SK-N-MC (cell line): ENCODE data around the gene MTMR3.

Source experiments
- DNase-seq: peaks from one replicate; pipeline ENCODE4 v3.0.0-alpha.2; 2011; ENCODE audit warnings: low read depth, low spot score
- H3K27ac ChIP-seq: fragments of 200-600 bp; sonication (generic); 2 replicates; pipeline ENCODE4 v1.5.1; 2016; ENCODE audit warnings: mixed run types
- H3K36me3 ChIP-seq: fragments of 200-600 bp; sonication (generic); 2 replicates; pipeline ENCODE4 v1.6.1; 2017; ENCODE audit warnings: antibody characterized with exemption, low read length, mixed read lengths; ENCODE audit not compliant: insufficient read depth
- H3K4me3 ChIP-seq: fragments of 200-600 bp; sonication (generic); 2 replicates; pipeline ENCODE4 v1.5.1; 2016
- H3K9ac ChIP-seq: fragments of 200-600 bp; sonication (generic); 2 replicates; pipeline ENCODE4 v1.8.0; 2017; ENCODE audit warnings: mixed run types, mixed read lengths; ENCODE audit not compliant: insufficient read length
- H3K9me3 ChIP-seq: fragments of 200-600 bp; sonication (generic); 2 replicates; pipeline ENCODE4 v1.6.1; 2017; ENCODE audit warnings: low read depth, mild to moderate bottlenecking, antibody characterized with exemption, low read length, moderate library complexity, mixed read lengths
- EZH2 ChIP-seq: fragments of 200-600 bp; sonication (generic); IDR thresholded peaks from one replicate; pipeline ENCODE4 v1.6.1; 2017; ENCODE audit warnings: antibody characterized with exemption
- FOXP2 ChIP-seq: optimal IDR thresholded peaks from 2 replicates; pipeline ENCODE3; 2011; ENCODE audit warnings: mild to moderate bottlenecking, moderate library complexity; ENCODE audit not compliant: insufficient read depth; ENCODE audit errors: extremely low read length, control extremely low read depth
- POLR2AphosphoS5 ChIP-seq: IDR thresholded peaks from 2 replicates; pipeline ENCODE4 v1.6.1; 2012; ENCODE audit warnings: mild to moderate bottlenecking, low read depth, low read length, borderline replicate concordance

The MTMR3 gene

DNA sequence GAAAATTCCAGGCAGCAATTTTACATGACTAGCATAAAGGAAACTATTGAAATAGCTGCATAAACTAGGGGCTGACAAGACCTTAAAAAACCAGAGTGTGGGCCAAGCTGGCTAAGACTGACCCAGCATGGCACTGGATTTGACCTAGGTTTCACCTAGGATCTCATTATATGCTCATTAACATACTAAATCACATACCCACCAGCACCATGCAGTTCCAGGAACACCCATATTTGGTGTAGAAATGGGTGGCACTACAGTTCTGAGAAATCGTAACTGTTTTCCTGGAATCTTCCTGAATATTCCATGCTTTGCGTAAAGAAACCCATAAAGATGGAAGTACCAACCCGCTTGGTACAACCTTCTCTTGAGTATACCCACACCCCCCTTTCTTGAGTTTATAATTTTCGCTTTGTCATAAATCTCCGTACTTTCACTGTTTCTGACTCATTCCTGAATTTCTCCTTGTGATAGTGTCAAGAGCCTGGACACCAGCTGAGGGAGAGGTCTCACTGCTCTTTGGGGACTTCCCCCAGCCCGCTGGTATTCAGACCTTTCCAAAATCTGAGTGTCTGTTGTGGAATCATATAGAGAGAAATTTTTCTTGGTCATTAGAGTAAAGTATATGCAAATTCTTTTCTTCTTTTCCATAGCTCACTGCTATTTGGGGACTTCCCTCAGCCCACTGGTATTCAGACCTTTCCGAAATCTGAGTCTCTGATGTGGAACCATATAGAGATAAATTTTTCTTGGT, 55.1 kb downstream of the MTMR3 start:
- no peak for DNase-seq
- no peak for TF ChIP-seq FOXP2
- Histone ChIP-seq H3K4me3 (no peak overlapping the region), H3K9ac (no peak overlapping the region), H3K9me3 (no peaks in the 10 kb centered on the region), H3K27ac (no peak overlapping the region), H3K36me3 (no peaks in the 10 kb centered on the region)

DNA sequence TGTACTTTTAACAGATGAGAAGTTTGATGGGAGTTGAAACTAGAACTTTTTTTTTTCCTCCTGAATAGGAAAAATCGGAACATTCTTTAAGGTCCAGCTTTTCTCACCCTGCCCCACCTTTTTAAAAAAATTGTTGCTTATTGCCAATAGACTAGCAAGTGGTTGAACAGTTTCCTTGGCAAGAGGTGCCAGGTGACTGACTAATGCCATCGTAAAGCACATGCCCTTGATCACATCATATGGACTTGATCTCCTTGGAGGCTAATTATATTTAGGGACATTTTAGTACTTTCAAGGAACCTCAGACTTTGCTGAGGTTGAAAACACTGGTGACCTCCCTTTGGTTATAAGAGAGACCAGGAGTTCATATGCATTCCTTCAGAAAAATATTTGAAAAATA, 57.6 kb downstream of the MTMR3 start:
- no peaks in the 10 kb centered on the region for H3K36me3 ChIP-seq
- TF ChIP-seq POLR2AphosphoS5 (no peak), FOXP2 (no peak), EZH2 (no peak)
- no peak overlapping the region for H3K9ac ChIP-seq
- no peaks in the 10 kb centered on the region for H3K9me3 ChIP-seq
- no peak overlapping the region for H3K4me3 ChIP-seq
- DNase-seq, result no peak
- H3K27ac ChIP-seq, result no peak overlapping the region

DNA sequence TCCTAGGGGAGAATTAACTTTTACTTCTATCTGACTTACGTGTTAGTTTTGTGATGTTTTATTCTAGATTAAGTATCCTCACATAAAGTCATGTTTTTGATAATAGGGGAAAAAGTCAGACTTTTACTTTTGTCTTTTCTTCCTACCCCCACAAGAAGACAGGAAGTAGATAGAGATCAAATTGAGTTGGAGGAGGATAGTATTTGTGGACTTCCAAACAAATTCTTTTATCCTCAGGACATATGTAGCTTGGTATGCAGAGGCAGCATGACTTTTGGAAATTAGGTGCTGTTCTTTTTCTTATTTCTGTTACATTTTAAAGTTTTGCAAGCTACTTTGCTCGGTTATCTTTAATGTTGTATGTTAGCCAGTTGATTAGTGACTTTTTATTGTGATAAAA, 61.4 kb downstream of the MTMR3 start:
- Histone ChIP-seq H3K9ac (no peak overlapping the region), H3K9me3 (no peaks in the 10 kb centered on the region), H3K27ac (peak overlapping the region; percentile 53), H3K36me3 (no peaks in the 10 kb centered on the region), H3K4me3 (peak overlapping the region; percentile 29)
- TF ChIP-seq FOXP2, result no peak
- no peak for TF ChIP-seq EZH2
- no peak for TF ChIP-seq POLR2AphosphoS5
- peak; percentile 10 for DNase-seq

DNA sequence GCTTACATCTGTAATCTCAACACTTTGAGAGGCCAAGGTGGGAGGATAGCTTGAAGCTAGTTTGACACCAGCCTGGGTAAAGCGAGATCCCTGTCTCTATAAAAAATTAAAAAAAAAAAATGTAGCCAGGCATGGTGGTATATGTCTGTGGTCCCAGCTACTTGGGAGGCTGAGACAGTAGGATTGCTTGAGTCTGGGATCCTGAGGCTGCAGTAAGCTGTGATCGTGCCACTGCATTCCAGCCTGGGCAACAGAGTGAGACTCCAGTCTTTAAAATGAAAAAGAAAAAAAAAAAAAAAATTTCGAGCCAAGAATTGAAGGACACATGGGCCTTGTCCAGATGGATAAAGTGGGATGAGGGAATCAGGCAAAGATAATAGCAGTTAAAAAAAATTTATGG, 62.5 kb downstream of the MTMR3 start:
- no peaks in the 10 kb centered on the region for H3K9me3 ChIP-seq
- TF ChIP-seq FOXP2 (no peak), POLR2AphosphoS5 (no peak), EZH2 (no peak)
- H3K4me3 ChIP-seq, result no peak overlapping the region
- no peak for DNase-seq
- H3K36me3 ChIP-seq, result no peaks in the 10 kb centered on the region
- H3K9ac ChIP-seq, result no peak overlapping the region
- H3K27ac ChIP-seq, result no peak overlapping the region

DNA sequence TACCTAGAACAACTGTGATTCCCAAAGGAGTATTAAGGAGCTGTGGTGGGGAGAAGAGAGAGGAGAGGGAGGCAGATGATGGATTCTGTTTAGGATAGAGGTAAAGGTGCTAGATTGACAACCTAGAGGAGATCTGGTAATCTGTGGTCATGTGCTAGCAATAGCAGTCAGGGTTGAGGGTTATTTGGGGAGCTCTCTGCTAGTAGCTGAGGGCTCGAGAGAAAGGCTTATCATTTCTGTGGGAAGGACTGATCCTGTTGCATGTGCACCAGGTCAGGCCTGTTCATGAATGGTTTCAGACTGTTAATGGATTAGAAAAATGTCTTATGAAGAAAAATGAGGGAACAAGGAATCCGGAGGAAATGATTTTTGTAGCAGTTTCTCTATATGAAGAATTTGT, 63.2 kb downstream of the MTMR3 start:
- Histone ChIP-seq H3K4me3 (no peak overlapping the region), H3K9ac (no peak overlapping the region), H3K27ac (no peak overlapping the region), H3K36me3 (no peaks in the 10 kb centered on the region), H3K9me3 (no peaks in the 10 kb centered on the region)
- no peak for DNase-seq
- TF ChIP-seq POLR2AphosphoS5, result no peak

DNA sequence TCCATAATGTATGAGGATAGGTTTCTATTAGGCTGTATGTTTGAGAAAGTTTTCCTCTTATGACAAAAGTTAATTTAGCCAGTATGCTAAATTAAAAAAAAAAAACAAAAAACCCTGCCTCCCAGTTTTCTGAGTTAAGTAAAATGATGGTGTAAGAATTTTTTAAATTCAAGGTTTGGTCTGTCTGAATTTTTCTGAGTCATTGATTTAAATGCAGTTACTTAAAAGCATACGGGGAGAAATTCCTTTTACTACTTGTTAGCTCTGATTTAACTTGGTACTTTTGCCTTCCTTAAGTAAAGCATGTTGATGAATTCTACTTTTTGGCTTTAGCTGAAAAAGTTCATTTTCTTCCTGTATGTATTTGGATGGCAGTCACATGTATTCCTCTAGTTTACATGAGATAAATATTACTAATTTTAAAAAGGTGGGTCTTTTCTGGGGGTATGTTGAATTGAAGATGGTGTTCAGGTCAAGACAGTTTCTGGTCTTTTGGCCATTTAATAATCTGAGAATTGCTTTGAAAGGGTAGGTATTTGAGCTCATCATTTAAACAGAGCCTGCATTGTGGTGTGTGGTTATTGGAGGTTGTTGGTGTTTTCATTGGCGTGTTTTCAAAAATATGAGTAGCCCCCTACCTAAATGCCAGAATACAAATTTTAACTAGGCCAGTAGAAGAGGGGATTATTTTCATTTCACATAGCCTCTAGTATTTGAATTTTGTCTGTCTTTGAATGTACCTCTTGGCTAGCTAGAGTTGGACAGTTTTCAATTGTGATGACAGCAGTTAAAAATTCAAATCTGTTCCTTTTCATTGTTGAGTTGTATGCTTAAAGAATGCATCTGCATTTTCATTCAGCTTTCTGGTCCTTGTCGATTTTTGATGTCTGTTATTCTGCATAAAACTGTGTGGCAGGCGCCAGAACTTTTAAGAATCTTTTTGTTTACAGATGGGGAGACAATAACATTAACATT, 64.7 kb downstream of the MTMR3 start:
- DNase-seq, result no peak
- TF ChIP-seq FOXP2, result no peak
- no peak for TF ChIP-seq EZH2
- no peak for TF ChIP-seq POLR2AphosphoS5
- H3K4me3 ChIP-seq, result no peak overlapping the region
- no peak overlapping the region for H3K27ac ChIP-seq
- no peaks in the 10 kb centered on the region for H3K9me3 ChIP-seq
- no peak overlapping the region for H3K9ac ChIP-seq
- no peaks in the 10 kb centered on the region for H3K36me3 ChIP-seq

DNA sequence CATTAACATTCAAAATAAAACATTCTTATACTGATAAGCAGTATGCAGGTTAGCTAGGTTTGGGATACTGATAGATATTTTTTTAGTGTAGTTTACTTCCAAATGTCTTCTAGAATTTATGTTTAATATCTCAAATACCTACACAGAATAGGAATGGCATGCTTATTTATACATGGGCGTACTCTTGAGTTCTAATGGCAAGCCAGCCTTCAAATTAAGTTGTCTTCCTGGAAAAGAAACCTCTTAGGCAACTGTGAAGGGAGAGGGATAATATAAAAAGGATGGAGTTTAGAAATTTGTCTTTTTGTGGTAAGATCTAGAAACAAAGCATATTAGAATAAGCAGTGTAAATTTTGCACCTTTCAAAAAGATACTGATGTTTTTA, 65.4 kb downstream of the MTMR3 start:
- no peaks in the 10 kb centered on the region for H3K36me3 ChIP-seq
- no peak overlapping the region for H3K4me3 ChIP-seq
- no peak overlapping the region for H3K27ac ChIP-seq
- TF ChIP-seq EZH2 (no peak), FOXP2 (no peak), POLR2AphosphoS5 (no peak)
- no peak overlapping the region for H3K9ac ChIP-seq
- DNase-seq, result no peak
- no peaks in the 10 kb centered on the region for H3K9me3 ChIP-seq

DNA sequence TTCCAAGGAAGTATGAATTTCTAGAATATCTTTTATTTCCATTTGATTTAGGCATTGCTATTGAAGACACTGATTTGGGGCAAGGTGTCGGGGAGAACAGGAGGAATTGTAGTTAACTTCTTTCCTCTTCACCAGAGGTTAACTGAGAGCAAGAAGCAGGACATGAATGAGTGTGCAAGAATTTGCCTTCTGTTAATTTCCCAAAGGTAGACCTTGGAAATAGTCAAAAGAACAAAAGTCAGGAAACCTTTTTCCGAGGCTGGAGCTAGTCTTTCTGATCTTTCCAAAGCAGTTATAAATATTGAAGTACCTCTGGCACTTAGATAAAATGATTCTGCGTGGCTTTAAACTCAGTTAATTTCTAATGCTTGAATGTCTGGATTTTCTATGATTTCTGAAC, 66.9 kb downstream of the MTMR3 start:
- TF ChIP-seq EZH2, result no peak
- no peak for TF ChIP-seq FOXP2
- TF ChIP-seq POLR2AphosphoS5, result no peak
- Histone ChIP-seq H3K9ac (no peak overlapping the region), H3K4me3 (no peak overlapping the region), H3K9me3 (no peaks in the 10 kb centered on the region), H3K27ac (no peak overlapping the region), H3K36me3 (no peaks in the 10 kb centered on the region)
- DNase-seq, result no peak
